HepG2 (cell line): Measurements from ENCODE around the gene NFATC4. TPM values are rescaled to one million over a fixed set of nuclear protein-coding genes. Genes with fewer than 3 reads are reported as not detected.

Source experiments
- CREB3 ChIP-seq: sonication (generic); formaldehyde crosslinking; IDR thresholded peaks from 2 replicates; pipeline ENCODE4 v1.5.0; 2020; ENCODE audit warnings: missing genetic modification reagents
- HIC2 ChIP-seq: sonication (generic); formaldehyde crosslinking; IDR thresholded peaks from 2 replicates; pipeline ENCODE4 v1.9.0; 2022; ENCODE audit warnings: low read depth, missing genetic modification reagents
- KDM4B ChIP-seq: sonication (generic); formaldehyde crosslinking; IDR thresholded peaks from 2 replicates; pipeline ENCODE4 v1.4.0; 2020; ENCODE audit warnings: missing genetic modification reagents
- MAZ ChIP-seq, 2 experiments: sonication (generic) in 1 of 2; formaldehyde crosslinking in 1 of 2; IDR thresholded peaks; 2 replicates each; pipeline versions ENCODE4 v1.5.0 to v1.6.1; 2012 to 2020; ENCODE audit warnings: low read depth in 2 of 2, mild to moderate bottlenecking in 2 of 2, borderline replicate concordance in 1 of 2, improper control_type of control experiment in 1 of 2, low read length in 1 of 2, missing genetic modification reagents in 1 of 2, moderate library complexity in 1 of 2
- MED8 ChIP-seq: sonication (generic); formaldehyde crosslinking; IDR thresholded peaks from 2 replicates; pipeline ENCODE4 v1.8.1; 2023; ENCODE audit warnings: mild to moderate bottlenecking, missing genetic modification reagents; ENCODE audit not compliant: insufficient replicate concordance
- NFATC3 ChIP-seq: sonication (generic); formaldehyde crosslinking; IDR thresholded peaks from 2 replicates; pipeline ENCODE4 v1.5.1; 2020; ENCODE audit warnings: mild to moderate bottlenecking, missing genetic modification reagents
- PCBP1 ChIP-seq: fragments of 200-400 bp; formaldehyde crosslinking; IDR thresholded peaks from 2 replicates; pipeline ENCODE4 v1.6.1; 2017; ENCODE audit warnings: mild to moderate bottlenecking, low read depth, low read length, borderline replicate concordance
- PHB2 ChIP-seq: fragments of 450-650 bp; IDR thresholded peaks from 2 replicates; pipeline ENCODE4 v1.6.1; 2018; ENCODE audit not compliant: partially characterized antibody
- PREB ChIP-seq: sonication (generic); formaldehyde crosslinking; IDR thresholded peaks from 2 replicates; pipeline ENCODE4 v1.4.0; 2020; ENCODE audit warnings: missing genetic modification reagents
- RAD21 ChIP-seq: fragments of 450-650 bp; formaldehyde crosslinking; IDR thresholded peaks from 2 replicates; pipeline ENCODE4 v1.5.0; 2020; ENCODE audit warnings: mild to moderate bottlenecking
- RBM22 ChIP-seq: fragments of 200-400 bp; formaldehyde crosslinking; optimal IDR thresholded peaks from 2 replicates; pipeline ENCODE3; 2017; ENCODE audit warnings: mild to moderate bottlenecking, low read length, moderate library complexity
- SRSF4 ChIP-seq: fragments of 200-400 bp; formaldehyde crosslinking; IDR thresholded peaks from one replicate; pipeline ENCODE4 v1.6.1; 2018; ENCODE audit warnings: mild to moderate bottlenecking, low read depth, low read length, moderate library complexity; ENCODE audit not compliant: poor library complexity, severe bottlenecking
- TCF12 ChIP-seq, 2 experiments: fragments of 450-650 bp in 1 of 2; sonication (generic) in 1 of 2; formaldehyde crosslinking in 1 of 2; IDR thresholded peaks; 2 replicates each; pipeline versions ENCODE4 v1.6.1 to v1.8.0; 2017 to 2022; ENCODE audit warnings: antibody characterized with exemption in 1 of 2, mild to moderate bottlenecking in 1 of 2, missing genetic modification reagents in 1 of 2, moderate library complexity in 1 of 2
- TFE3 ChIP-seq: IDR thresholded peaks from 2 replicates; pipeline ENCODE4 v1.6.1; 2016
- ZMYM2 ChIP-seq: sonication (generic); formaldehyde crosslinking; IDR thresholded peaks from 2 replicates; pipeline ENCODE4 v1.8.0; 2022; ENCODE audit warnings: mild to moderate bottlenecking, missing genetic modification reagents
- ZNF101 ChIP-seq: sonication (generic); formaldehyde crosslinking; IDR thresholded peaks from 2 replicates; pipeline ENCODE4 v1.4.0; 2020; ENCODE audit warnings: mild to moderate bottlenecking, low read depth, missing genetic modification reagents, borderline replicate concordance
- ZNF280B ChIP-seq: sonication (generic); formaldehyde crosslinking; IDR thresholded peaks from 2 replicates; pipeline ENCODE4 v1.5.0; 2020; ENCODE audit warnings: missing genetic modification reagents, mild to moderate bottlenecking, borderline replicate concordance
- ZNF30 ChIP-seq: sonication (generic); formaldehyde crosslinking; IDR thresholded peaks from 2 replicates; pipeline ENCODE4 v1.5.0; 2020; ENCODE audit warnings: mild to moderate bottlenecking, missing genetic modification reagents
- ZNF331 ChIP-seq: sonication (generic); formaldehyde crosslinking; IDR thresholded peaks from 2 replicates; pipeline ENCODE4 v1.4.0; 2020; ENCODE audit warnings: missing genetic modification reagents
- ZNF501 ChIP-seq: sonication (generic); formaldehyde crosslinking; IDR thresholded peaks from 2 replicates; pipeline ENCODE4 v1.5.1; 2020; ENCODE audit warnings: mild to moderate bottlenecking, moderate library complexity, missing genetic modification reagents
- ZNF556 ChIP-seq: sonication (generic); formaldehyde crosslinking; IDR thresholded peaks from 2 replicates; pipeline ENCODE4 v1.4.0; 2020; ENCODE audit warnings: mild to moderate bottlenecking, missing genetic modification reagents, borderline replicate concordance
- polyA plus RNA-seq, 8 experiments: library from polyadenylated mRNA; depleted of rRNA in 3 of 8; stranded (reverse) in 7 of 8; unstranded in 1 of 8; fragments of >200 nt; fragmentation: Illumina TruSeq in 4 of 8; extraction: Trizol in 4 of 8; gene quantifications; 2 replicates each; pipeline versions ENCODE4 v1.2.1 to v1.2.3, GENCODE V29; 2011 to 2016; ENCODE audit warnings: low read depth in 4 of 8, missing spikeins in 1 of 8, mixed read lengths in 1 of 8; ENCODE audit not compliant: insufficient read depth in 1 of 8
- total RNA-seq, 5 experiments: library from RNA; depleted of rRNA; stranded (reverse); fragments of >200 nt; fragmentation: Illumina TruSeq; extraction: Trizol; gene quantifications; 2 replicates each; pipeline ENCODE4 v1.2.3, GENCODE V29; 2016; ENCODE audit warnings: low read depth in 1 of 5

NFATC4 gene
- total and polyA plus RNA-seq, 2 of the 13 experiments (the other 11 are each of a cell fraction or from before 2014, with no cell fraction given) = 0.04 to 0.15 TPM

- TF ChIP-seq MAZ (IDR thresholded peaks at IDR 0.05; ENCODE audit: borderline replicate concordance, low read depth, low read length) = peak; percentile 17; the same call in 1 of the 2 replicates
- TF ChIP-seq MAZ (CRISPR knock-in tag; IDR thresholded peaks at IDR 0.05; ENCODE audit: low read depth) = peak; percentile 90
- TF ChIP-seq MED8 = no peak
- peak; percentile 97 for TF ChIP-seq ZNF280B (CRISPR knock-in tag)
- TF ChIP-seq PREB (CRISPR knock-in tag) = no peak
- peak; percentile 99 for TF ChIP-seq NFATC3 (CRISPR knock-in tag)
- peak; percentile 98 for TF ChIP-seq ZNF501 (CRISPR knock-in tag)
- TF ChIP-seq HIC2 (CRISPR knock-in tag) = peak; percentile 86
- TF ChIP-seq ZNF101 (CRISPR knock-in tag) = peak; percentile 96
- TF ChIP-seq TFE3 (CRISPR knock-in tag) = peak; percentile 70
- peak; percentile 72 for TF ChIP-seq RAD21 (CRISPR knock-in tag)
- peak; percentile 91 for TF ChIP-seq ZMYM2
- no peak for TF ChIP-seq SRSF4
- no peak for TF ChIP-seq KDM4B (CRISPR knock-in tag)
- peak; percentile 75 for TF ChIP-seq ZNF331 (CRISPR knock-in tag)
- TF ChIP-seq RBM22 = no peak
- TF ChIP-seq PCBP1 = 0 out of 2 replicates have a peak, but pooled peaks have one; percentile 28
- peak; percentile 93; the same call in 1 of the 2 replicates for TF ChIP-seq ZNF556
- no peak for TF ChIP-seq TCF12 (IDR thresholded peaks at IDR 0.05)
- no peak; the same call in 1 of the 2 replicates for TF ChIP-seq TCF12 (CRISPR knock-in tag; IDR thresholded peaks at IDR 0.05)
- peak; percentile 99 for TF ChIP-seq ZNF30 (CRISPR knock-in tag)
- TF ChIP-seq CREB3 (CRISPR knock-in tag) = no peak
- TF ChIP-seq PHB2 = no peak
Observed at GRCh38 chr14:24332268-24332993, 35.6 kb upstream of the NFATC4 start (continued).
